ENCODE measurements around the gene MYO1B. TPM values are rescaled to one million over a fixed set of nuclear protein-coding genes. Genes with fewer than 3 reads are reported as not detected.

Gene MYO1B
- polyA plus RNA-seq, 3 donors from 2014 or later = not detected

DNA sequence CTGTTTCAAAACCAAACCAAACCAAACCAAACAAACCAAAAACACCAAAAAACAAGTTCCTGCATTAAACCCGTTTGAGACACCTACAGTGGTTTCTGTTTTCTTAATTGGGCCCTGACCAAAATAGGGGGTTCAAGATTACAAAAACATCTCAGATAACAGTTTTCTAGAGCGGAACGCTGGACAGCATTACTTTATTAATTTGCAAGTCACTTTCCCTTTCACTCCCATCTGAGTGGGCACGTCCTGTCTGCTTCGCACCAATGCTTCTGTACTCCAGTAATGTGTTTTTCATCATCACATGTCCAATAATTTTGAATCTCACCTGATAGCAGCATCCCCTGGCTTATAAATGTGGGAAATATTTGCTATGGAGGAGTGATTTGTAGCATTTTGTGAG, 11.7 kb upstream of the MYO1B start:
- H3K27me3 Mint-ChIP-seq (ENCODE audit: low read depth in 3 of 3) = peaks cover 0 to 4% (median 1%) of the 10 kb centered on the region in 3 donors
- DNase-seq = no peak
- no peak overlapping the region for H3K27ac Mint-ChIP-seq
- H3K36me3 Mint-ChIP-seq = no peaks in the 10 kb centered on the region
- H3K4me3 Mint-ChIP-seq = no peak overlapping the region
- H3K4me1 Mint-ChIP-seq = no peaks in the 10 kb centered on the region
- H3K9me3 Mint-ChIP-seq = no peaks in the 10 kb centered on the region

DNA sequence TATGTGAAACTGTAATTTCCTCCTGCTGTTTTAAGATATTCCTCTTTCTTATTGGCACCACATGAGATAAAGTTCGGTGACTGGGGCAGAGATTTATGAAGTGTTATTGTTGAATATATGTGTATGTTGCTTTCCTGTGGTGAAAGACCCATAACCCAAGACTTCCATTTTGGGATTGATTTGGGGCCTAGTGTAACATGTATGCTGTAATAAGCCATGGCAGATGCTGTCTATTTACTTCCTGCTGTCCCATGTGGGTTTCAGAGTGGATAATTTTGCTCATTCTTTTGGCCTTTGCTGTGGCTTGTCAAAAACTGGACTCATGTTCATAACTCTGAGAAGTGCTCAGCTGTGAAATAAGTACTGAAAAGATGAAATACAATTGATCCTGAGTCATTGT, 10.8 kb upstream of the MYO1B start:
- no peak for DNase-seq
- Mint-ChIP-seq H3K4me3 (no peak overlapping the region), H3K4me1 (no peaks in the 10 kb centered on the region), H3K36me3 (no peaks in the 10 kb centered on the region), H3K27ac (no peak overlapping the region), H3K9me3 (no peaks in the 10 kb centered on the region), H3K27me3 (ENCODE audit: low read depth in 3 of 3) (peaks cover 0 to 3% (median 1%) of the 10 kb centered on the region in 3 donors)

DNA sequence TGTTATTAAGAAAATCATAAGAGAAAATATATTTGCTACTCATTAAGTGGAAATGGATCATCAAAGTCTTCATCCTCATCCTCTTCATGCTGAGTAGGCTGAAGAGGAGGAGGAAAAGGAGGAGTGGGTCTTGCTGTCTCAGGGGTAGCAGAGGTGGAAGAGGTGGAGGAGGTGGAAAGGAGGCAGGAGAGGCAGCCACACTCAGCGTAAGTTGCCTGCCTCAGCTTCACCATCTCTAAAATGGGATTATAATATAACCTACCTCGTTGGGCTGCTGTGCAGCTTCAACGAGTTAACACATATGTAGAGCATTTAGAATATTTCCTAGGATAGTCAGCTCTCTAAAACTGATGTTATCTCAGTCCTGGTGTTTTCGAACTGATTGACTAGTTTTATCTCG, 4.3 kb upstream of the MYO1B start:
- no peaks in the 10 kb centered on the region for H3K36me3 Mint-ChIP-seq
- H3K9me3 Mint-ChIP-seq = peaks cover 0 to 5% (median 0%) of the 10 kb centered on the region in 6 donors
- no peak overlapping the region for H3K4me3 Mint-ChIP-seq
- H3K27me3 Mint-ChIP-seq (ENCODE audit: low read depth in 3 of 3) = peaks cover 0 to 16% (median 0%) of the 10 kb centered on the region in 3 donors
- peaks cover under 1 to 4% of the 10 kb centered on the region in 2 donors for H3K4me1 Mint-ChIP-seq
- no peak for DNase-seq
- H3K27ac Mint-ChIP-seq = no peak overlapping the region

DNA sequence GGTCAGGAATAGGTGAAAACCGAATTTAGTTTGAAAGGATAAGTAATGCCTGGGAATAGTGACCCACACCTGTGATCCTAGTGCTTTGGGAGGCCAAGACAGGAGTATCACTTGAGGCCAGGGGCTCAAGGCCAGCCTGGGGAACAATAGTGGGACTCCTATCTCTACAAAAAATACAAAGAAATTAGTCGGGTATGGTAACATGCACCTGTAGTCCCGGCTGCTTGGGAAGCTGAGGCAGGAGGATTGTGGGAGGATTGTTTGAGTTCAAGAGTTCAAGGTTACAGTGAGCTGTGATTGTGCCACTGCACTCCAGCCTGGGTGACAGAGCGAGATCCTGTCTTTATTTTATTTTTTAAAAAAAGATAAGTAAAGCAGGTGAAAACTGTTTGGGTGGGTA, 3.8 kb upstream of the MYO1B start:
- H3K4me1 Mint-ChIP-seq = peaks cover 6 to 7% of the 10 kb centered on the region in 2 donors
- no peak for DNase-seq
- H3K4me3 Mint-ChIP-seq = no peak overlapping the region
- no peak overlapping the region for H3K27ac Mint-ChIP-seq
- no peaks in the 10 kb centered on the region for H3K36me3 Mint-ChIP-seq
- H3K9me3 Mint-ChIP-seq = peaks cover 0 to 5% (median 0%) of the 10 kb centered on the region in 6 donors
- H3K27me3 Mint-ChIP-seq (ENCODE audit: low read depth in 3 of 3) = peaks cover 0 to 16% (median 3%) of the 10 kb centered on the region in 3 donors

DNA sequence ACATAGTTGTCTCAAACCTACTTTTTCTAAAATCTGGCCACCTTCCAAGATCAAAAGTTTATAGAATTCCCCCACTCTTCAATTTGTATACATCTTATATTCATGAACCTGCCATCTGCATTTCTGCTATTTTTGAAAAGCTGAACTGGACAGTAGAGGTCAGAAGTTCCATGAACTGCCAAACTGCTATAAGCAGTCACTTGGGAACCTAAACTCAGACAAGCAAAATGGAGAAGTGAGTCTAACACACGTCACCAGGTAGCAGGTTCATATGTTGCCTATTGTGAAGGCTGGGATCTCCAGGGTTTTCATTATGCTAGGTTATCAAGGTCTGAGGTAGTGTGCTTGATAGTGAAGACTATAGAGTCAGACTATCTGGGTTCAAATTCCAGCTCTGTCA, 2.0 kb upstream of the MYO1B start:
- Mint-ChIP-seq H3K4me1 (peaks cover 8 to 10% of the 10 kb centered on the region in 2 donors), H3K27ac (no peak overlapping the region), H3K27me3 (ENCODE audit: low read depth in 3 of 3) (peaks cover 0 to 19% (median 16%) of the 10 kb centered on the region in 3 donors), H3K4me3 (no peak overlapping the region), H3K36me3 (no peaks in the 10 kb centered on the region), H3K9me3 (peaks cover 0 to 5% (median 0%) of the 10 kb centered on the region in 6 donors)
- DNase-seq = no peak

DNA sequence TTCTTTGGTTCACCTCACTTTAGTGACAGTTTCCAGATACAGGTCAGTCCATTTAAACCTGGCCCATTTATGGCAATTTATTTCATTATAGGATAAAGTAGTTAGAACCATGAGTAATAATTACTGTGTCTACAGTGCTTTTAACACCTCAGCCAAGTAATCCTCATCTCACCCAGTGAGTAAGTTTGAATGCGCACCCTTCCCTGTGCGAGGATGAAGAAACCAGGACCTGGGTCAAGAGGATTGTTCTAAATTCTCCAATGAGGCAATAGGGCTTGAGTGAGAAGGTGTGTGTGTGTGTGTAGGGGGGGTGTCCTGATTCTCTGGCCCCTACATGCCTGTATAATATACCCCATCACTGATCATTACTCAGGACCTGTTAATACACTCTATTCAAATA, 854 bp upstream of the MYO1B start:
- peaks cover 0 to 17% (median 16%) of the 10 kb centered on the region in 3 donors for H3K27me3 Mint-ChIP-seq (ENCODE audit: low read depth in 3 of 3)
- peak overlapping the region; percentile 57 to 86 (median 76) for H3K4me3 Mint-ChIP-seq
- H3K4me1 Mint-ChIP-seq = peaks cover 8 to 10% of the 10 kb centered on the region in 2 donors
- H3K27ac Mint-ChIP-seq = no peak overlapping the region
- H3K9me3 Mint-ChIP-seq = peaks cover 0 to 5% (median 0%) of the 10 kb centered on the region in 6 donors
- DNase-seq = no peak
- no peaks in the 10 kb centered on the region for H3K36me3 Mint-ChIP-seq

DNA sequence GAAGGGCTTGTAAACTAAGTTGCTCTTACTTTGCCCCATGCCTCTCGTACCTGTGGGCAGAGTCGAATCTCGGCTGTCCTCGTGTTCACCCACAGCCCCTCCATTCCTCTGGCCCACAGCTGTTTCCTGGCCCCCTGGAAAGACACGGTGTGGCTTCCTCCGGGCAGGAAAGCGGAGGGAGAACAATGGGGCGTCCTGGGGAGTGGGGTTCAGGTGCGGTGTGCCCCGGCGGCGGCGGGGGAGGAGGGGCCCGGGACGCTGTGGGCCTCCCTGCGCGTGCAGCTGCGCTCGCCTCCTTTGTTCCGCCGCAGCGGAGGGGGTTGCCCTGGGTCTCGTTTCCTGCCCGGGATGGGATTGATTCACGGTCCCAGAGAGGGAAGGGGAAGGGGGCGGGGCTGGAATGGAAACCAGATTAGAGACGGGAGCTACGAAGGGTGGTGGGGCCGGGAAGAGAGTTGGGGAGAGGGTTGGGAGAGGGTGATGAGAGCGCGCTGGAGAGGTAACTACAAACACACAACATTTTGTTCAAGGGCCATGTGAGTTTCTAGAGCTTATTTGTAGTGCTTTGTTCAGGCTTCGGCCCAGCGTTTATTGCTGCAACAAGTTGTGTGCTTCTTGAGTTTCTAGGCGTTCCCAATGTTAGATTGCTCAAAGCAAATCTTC, 796 bp downstream of the MYO1B start:
- Mint-ChIP-seq H3K27me3 (ENCODE audit: low read depth in 3 of 3) (peaks cover 0 to 18% (median 17%) of the 10 kb centered on the region in 3 donors), H3K9me3 (peaks cover 0 to 5% (median 0%) of the 10 kb centered on the region in 6 donors), H3K36me3 (no peaks in the 10 kb centered on the region), H3K27ac (no peak overlapping the region), H3K4me1 (peaks cover 8 to 10% of the 10 kb centered on the region in 2 donors), H3K4me3 (peak overlapping the region; percentile 72 to 80 (median 79))
- peak; percentile 2 to 9 (median 4) for DNase-seq

DNA sequence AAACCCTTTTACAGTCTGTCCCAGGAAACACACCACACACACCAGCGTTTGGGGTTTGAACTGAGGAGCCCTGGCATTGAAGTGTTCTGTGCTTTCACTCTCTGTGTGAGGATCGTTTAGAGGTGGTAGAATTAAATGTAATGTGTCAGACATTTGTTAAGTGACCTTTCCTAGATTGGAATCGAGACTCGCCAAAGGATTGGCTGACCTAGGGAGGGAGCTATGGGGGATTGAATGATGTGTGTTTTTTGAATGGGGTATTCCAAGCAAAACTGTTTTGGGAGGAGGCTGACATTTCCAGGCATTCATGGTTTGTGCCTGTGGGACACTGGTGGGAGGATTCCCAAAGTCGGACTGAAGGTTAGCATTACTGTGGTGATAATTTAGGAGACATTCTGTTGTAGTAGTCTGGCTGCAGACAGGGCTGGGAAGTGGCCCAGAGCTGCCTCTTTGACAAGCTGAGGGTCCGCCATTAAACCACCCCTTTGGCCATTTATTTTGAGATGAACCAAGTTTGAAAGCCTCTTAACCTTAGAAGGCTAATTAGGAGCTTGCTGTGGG, 1.7 kb downstream of the MYO1B start:
- no peak for DNase-seq
- H3K36me3 Mint-ChIP-seq = no peaks in the 10 kb centered on the region
- H3K27me3 Mint-ChIP-seq (ENCODE audit: low read depth in 3 of 3) = peaks cover 0 to 18% (median 14%) of the 10 kb centered on the region in 3 donors
- H3K9me3 Mint-ChIP-seq = peaks cover 0 to 5% (median 0%) of the 10 kb centered on the region in 6 donors
- H3K27ac Mint-ChIP-seq = no peak overlapping the region
- peaks cover 8 to 10% of the 10 kb centered on the region in 2 donors for H3K4me1 Mint-ChIP-seq
- H3K4me3 Mint-ChIP-seq = peak overlapping the region in 1 of 5 donors; percentile 16

DNA sequence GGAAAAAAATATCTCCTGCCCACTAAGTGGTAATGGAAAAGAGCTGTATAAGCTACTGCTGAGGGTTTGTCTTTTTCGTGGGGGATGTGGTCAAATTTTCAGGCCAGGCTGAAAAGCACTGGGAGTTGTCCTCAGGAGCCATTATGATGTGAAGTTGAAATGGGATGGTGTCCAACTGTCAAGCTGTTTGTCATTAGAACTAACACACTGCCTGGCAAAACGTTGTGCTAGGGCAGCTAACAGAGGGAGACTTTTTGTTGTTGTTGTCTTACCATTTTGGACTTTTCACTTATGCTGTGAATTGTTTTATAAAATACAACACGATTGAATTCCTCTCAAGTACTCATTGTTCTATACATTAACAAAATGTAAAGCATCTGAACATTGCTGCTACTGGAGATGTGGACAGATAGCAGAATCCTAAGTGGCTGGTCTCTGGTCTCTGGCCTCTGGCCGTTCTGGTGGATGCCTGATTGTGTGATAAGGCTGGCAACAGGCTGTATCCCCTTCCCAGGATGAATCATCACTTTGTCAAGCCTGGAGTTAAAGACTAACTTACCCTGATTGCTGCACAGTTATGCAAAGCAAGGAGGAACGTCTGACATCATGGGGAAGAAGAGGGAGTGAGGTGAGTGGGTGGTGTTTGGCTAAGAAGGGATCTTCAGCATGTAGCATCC, 2.3 kb downstream of the MYO1B start:
- no peak overlapping the region for H3K27ac Mint-ChIP-seq
- DNase-seq = no peak
- no peaks in the 10 kb centered on the region for H3K36me3 Mint-ChIP-seq
- H3K4me3 Mint-ChIP-seq = peak overlapping the region in 1 of 5 donors; percentile 19
- H3K27me3 Mint-ChIP-seq (ENCODE audit: low read depth in 3 of 3) = peaks cover 0 to 18% (median 12%) of the 10 kb centered on the region in 3 donors
- H3K4me1 Mint-ChIP-seq = peaks cover 8 to 10% of the 10 kb centered on the region in 2 donors
- H3K9me3 Mint-ChIP-seq = peaks cover 0 to 5% (median 0%) of the 10 kb centered on the region in 6 donors

DNA sequence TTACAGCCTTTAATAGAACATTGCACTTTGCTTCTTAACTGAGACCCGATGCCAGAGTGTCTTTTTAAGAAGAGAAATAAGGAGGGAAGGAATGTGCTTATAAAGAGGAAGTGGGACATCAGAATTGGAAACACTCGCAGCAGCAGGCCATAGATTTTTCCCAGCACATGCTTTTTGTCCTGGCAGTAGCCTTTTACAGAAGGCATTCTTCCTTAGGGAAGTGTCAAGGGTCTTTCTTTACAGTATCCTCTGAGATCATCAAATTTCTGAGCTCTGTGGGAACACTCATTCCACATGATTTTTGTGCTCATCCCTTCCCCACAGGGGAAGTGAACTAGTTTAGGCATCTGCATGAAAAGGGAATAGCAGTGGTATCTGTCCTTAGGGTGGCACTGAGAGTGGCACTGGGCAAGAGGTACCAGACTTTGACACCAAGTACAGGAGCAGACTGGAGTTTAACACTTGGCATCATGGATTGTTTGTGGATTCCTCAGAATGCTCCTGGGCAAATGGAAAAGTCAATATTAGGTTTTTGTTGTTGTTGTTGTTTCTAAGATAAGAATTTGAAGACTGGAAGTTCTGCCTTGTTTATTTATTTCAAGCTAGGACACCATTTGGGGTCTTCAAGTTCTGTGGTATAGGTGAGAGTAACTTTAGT, 4.1 kb downstream of the MYO1B start:
- H3K9me3 Mint-ChIP-seq = peaks cover 0 to 2% (median 0%) of the 10 kb centered on the region in 6 donors
- DNase-seq = no peak
- H3K4me3 Mint-ChIP-seq = no peak overlapping the region

DNA sequence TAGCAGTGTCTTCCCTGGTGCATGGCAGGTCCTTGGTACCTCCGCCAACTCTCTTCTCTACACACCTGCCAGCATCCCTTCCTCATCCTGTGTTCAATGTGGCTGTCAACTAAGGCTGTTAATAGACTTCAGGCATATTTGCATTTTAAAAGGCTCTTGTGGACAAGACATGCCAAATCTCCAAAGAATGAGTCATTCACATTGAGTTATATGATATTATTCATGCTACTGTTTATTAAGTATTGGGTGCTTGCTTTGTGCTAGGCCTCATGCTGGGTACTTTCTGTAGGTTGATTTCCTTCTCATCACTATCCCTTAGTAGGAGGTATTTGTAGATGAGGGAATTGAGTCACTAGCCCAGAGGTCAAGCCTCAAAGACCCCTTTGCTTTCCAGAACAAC, 5.2 kb downstream of the MYO1B start:
- no peak for DNase-seq
- no peak overlapping the region for H3K4me3 Mint-ChIP-seq
- H3K27me3 Mint-ChIP-seq (ENCODE audit: low read depth in 3 of 3) = peaks cover 0 to 21% (median 8%) of the 10 kb centered on the region in 3 donors
- no peak overlapping the region for H3K27ac Mint-ChIP-seq
- no peaks in the 10 kb centered on the region for H3K36me3 Mint-ChIP-seq
- peaks cover 4 to 10% of the 10 kb centered on the region in 2 donors for H3K4me1 Mint-ChIP-seq
- peaks cover 0 to 2% (median 0%) of the 10 kb centered on the region in 6 donors for H3K9me3 Mint-ChIP-seq

More for the DNA sequence above, 4.1 kb downstream of the MYO1B start:
- Mint-ChIP-seq H3K36me3 (no peaks in the 10 kb centered on the region), H3K4me1 (peaks cover 8 to 10% of the 10 kb centered on the region in 2 donors), H3K27ac (no peak overlapping the region), H3K27me3 (ENCODE audit: low read depth in 3 of 3) (peaks cover 0 to 18% (median 7%) of the 10 kb centered on the region in 3 donors)

DNA sequence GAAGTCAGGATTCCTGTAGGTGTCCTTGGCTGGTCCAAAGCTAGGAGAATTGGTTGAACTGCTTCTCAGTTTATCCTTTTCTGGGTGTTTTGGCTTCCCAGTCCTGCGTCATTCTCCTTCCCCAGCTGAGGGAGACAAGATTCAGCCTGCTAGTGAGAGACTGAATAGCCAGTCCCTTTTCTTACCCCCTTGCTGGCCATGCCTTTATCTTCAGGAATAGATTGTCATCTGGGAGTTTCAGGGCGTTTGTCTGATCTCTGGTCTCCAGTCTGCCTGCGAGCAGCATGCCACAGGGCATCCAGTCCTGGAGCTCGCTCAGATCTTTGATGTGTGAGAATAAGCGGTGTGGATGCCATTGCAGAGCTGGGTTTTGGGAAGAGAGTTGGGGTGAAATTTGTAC, 5.8 kb downstream of the MYO1B start:
- Mint-ChIP-seq H3K4me1 (peaks cover 4 to 8% of the 10 kb centered on the region in 2 donors), H3K4me3 (no peak overlapping the region), H3K9me3 (peaks cover 0 to 2% (median 0%) of the 10 kb centered on the region in 6 donors), H3K27ac (no peak overlapping the region), H3K36me3 (no peaks in the 10 kb centered on the region), H3K27me3 (ENCODE audit: low read depth in 3 of 3) (peaks cover 0 to 21% (median 6%) of the 10 kb centered on the region in 3 donors)
- DNase-seq = no peak

DNA sequence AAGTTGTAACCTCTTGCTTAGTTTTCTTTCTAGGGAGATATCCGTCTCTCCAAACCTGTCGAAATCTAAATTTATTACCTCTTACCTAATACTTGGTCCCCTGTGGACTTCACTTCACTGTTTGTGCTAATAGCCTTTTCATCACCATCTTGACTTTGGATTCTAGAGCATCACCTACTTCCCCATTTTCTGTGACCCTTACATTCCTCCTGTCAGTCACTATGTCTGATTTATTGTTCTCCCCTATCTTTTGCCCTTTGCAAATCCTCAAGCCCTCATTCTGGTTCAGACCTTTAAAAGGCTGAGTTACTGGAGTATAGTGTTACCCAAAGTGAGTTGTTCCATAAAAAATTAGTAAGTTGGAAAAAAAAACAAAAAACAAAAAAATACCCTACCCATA, 7.5 kb downstream of the MYO1B start:
- Mint-ChIP-seq H3K27me3 (ENCODE audit: low read depth in 3 of 3) (peaks cover 0 to 6% (median 6%) of the 10 kb centered on the region in 3 donors), H3K27ac (no peak overlapping the region)

More for the DNA sequence above, 7.5 kb downstream of the MYO1B start:
- no peaks in the 10 kb centered on the region for H3K4me1 Mint-ChIP-seq
- no peaks in the 10 kb centered on the region for H3K36me3 Mint-ChIP-seq
- peaks cover 0 to under 1% (median 0%) of the 10 kb centered on the region in 6 donors for H3K9me3 Mint-ChIP-seq
- no peak overlapping the region for H3K4me3 Mint-ChIP-seq
- no peak for DNase-seq

Data from immature natural killer cell (primary cell).